Measurements from ENCODE around the gene ANKS4B.
"Not testable (repeated sequence)": the region's sequence is repeated elsewhere in the genome, so short reads cannot be mapped to it uniquely, and the experiment has no call there.

ANKS4B gene

GRCh38 chr16:21233521-21234150 is at the start of gene ANKS4B:
ANKS4B (plus strand) TSS chr16:21233699; CDS start chr16:21233738, 39 bp downstream.
- DNase-seq = no peak

GRCh38 chr16:21183995-21184394 is 49.5 kb upstream of the ANKS4B start:
- DNase-seq = no peak

- no peak for DNase-seq
Observed at GRCh38 chr16:21184834-21185233, 48.7 kb upstream of the ANKS4B start.

GRCh38 chr16:21185659-21186325 is 47.7 kb upstream of the ANKS4B start:
- DNase-seq = no peak

- no peak for DNase-seq
Observed at GRCh38 chr16:21186326-21186691, 47.2 kb upstream of the ANKS4B start.

GRCh38 chr16:21189311-21189710 is 44.2 kb upstream of the ANKS4B start:
- DNase-seq = no peak

GRCh38 chr16:21190013-21190412 is 43.5 kb upstream of the ANKS4B start:
- DNase-seq = no peak

- no peak for DNase-seq
Observed at GRCh38 chr16:21190599-21190998, 42.9 kb upstream of the ANKS4B start.

GRCh38 chr16:21192991-21193390 is 40.5 kb upstream of the ANKS4B start:
- DNase-seq = no peak

GRCh38 chr16:21194771-21195301 is 38.7 kb upstream of the ANKS4B start:
- DNase-seq = no peak

- DNase-seq = not testable (repeated sequence)
Observed at GRCh38 chr16:21195330-21195729, 38.2 kb upstream of the ANKS4B start.

- DNase-seq = no peak
Observed at GRCh38 chr16:21197112-21197511, 36.4 kb upstream of the ANKS4B start.

- DNase-seq = no peak
Observed at GRCh38 chr16:21197621-21198020, 35.9 kb upstream of the ANKS4B start.

- DNase-seq = no peak
Observed at GRCh38 chr16:21199607-21200218, 33.8 kb upstream of the ANKS4B start.

GRCh38 chr16:21203155-21203797 is 30.2 kb upstream of the ANKS4B start:
- no peak for DNase-seq

- DNase-seq = no peak
Observed at GRCh38 chr16:21205303-21205702, 28.2 kb upstream of the ANKS4B start.

- no peak for DNase-seq
Observed at GRCh38 chr16:21206550-21206949, 26.9 kb upstream of the ANKS4B start.

- DNase-seq = no peak
Observed at GRCh38 chr16:21208446-21209230, 24.9 kb upstream of the ANKS4B start.

GRCh38 chr16:21211486-21211885 is 22.0 kb upstream of the ANKS4B start, which contains the start of gene ZP2:
ZP2 (minus strand) TSS chr16:21211574; CDS start chr16:21211547, 27 bp downstream.
- DNase-seq = no peak

GRCh38 chr16:21214086-21214485 is 19.4 kb upstream of the ANKS4B start:
- no peak for DNase-seq

GRCh38 chr16:21217121-21217520 is 16.4 kb upstream of the ANKS4B start:
- no peak for DNase-seq

GRCh38 chr16:21218153-21218552 is 15.3 kb upstream of the ANKS4B start:
- no peak for DNase-seq

- DNase-seq = no peak
Observed at GRCh38 chr16:21219551-21219950, 13.9 kb upstream of the ANKS4B start.

All from SW 1271 (cell line).